SK-N-MC (cell line): ENCODE measurements around the gene ANGPTL4.
"Not testable (repeated sequence)": the region's sequence is repeated elsewhere in the genome, so short reads cannot be mapped to it uniquely, and the experiment has no call there.

Experiments
- DNase-seq: peaks from one replicate; pipeline ENCODE4 v3.0.0-alpha.2; 2011; ENCODE audit warnings: low read depth, low spot score
- H3K27ac ChIP-seq: fragments of 200-600 bp; sonication (generic); 2 replicates; pipeline ENCODE4 v1.5.1; 2016; ENCODE audit warnings: mixed run types
- H3K36me3 ChIP-seq: fragments of 200-600 bp; sonication (generic); 2 replicates; pipeline ENCODE4 v1.6.1; 2017; ENCODE audit warnings: antibody characterized with exemption, low read length, mixed read lengths; ENCODE audit not compliant: insufficient read depth
- H3K4me3 ChIP-seq: fragments of 200-600 bp; sonication (generic); 2 replicates; pipeline ENCODE4 v1.5.1; 2016
- H3K9ac ChIP-seq: fragments of 200-600 bp; sonication (generic); 2 replicates; pipeline ENCODE4 v1.8.0; 2017; ENCODE audit warnings: mixed run types, mixed read lengths; ENCODE audit not compliant: insufficient read length
- H3K9me3 ChIP-seq: fragments of 200-600 bp; sonication (generic); 2 replicates; pipeline ENCODE4 v1.6.1; 2017; ENCODE audit warnings: low read depth, mild to moderate bottlenecking, antibody characterized with exemption, low read length, moderate library complexity, mixed read lengths
- EZH2 ChIP-seq: fragments of 200-600 bp; sonication (generic); IDR thresholded peaks from one replicate; pipeline ENCODE4 v1.6.1; 2017; ENCODE audit warnings: antibody characterized with exemption
- FOXP2 ChIP-seq: optimal IDR thresholded peaks from 2 replicates; pipeline ENCODE3; 2011; ENCODE audit warnings: mild to moderate bottlenecking, moderate library complexity; ENCODE audit not compliant: insufficient read depth; ENCODE audit errors: extremely low read length, control extremely low read depth
- POLR2AphosphoS5 ChIP-seq: IDR thresholded peaks from 2 replicates; pipeline ENCODE4 v1.6.1; 2012; ENCODE audit warnings: mild to moderate bottlenecking, low read depth, low read length, borderline replicate concordance

Gene ANGPTL4

DNA sequence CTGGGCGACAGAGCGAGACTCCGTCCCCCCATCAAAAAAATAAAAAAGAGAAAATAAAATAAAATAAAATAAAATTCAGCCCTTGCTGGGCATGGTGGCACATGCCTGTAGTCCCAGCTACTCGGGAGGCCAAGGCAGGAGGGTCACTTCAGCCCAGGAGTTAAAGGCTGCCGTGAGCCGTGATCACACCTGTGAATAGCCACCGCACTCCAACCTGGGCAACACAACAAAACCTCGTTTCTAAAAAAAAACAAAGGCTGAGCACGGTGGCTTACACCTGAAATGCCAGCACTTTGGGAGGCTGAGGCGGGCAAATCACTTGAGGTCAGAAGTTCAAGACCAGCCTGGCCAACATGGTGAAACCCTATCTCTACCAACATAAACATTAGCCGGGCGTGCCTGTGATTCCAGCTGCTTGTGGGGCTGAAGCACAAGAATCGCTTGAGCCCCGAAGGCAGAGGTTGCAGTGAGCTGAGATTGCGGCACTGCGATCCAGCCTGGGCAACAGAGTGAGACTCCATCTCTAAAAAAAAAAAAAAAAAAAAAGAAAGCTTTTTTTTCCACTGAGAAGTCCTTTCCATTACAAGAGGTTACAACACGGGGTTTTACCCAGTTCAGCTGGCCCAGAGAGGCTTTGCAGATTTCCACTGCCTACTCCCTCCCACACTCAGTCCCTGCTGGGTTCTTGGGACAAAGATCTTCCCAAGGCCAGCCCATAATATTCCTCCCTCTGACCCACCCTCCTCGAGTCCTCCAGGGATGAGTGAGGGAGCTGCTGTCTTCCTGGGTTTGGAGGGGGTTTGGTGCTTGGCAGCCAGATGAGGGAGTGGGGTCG, 6.4 kb downstream of the ANGPTL4 start:
- Histone ChIP-seq H3K4me3 (no peak overlapping the region), H3K36me3 (peaks cover 7% of the 10 kb centered on the region; the same call in 1 of the 2 replicates), H3K9ac (no peak overlapping the region), H3K9me3 (no peaks in the 10 kb centered on the region), H3K27ac (no peak overlapping the region)
- TF ChIP-seq FOXP2 (no peak), POLR2AphosphoS5 (no peak), EZH2 (no peak)
- no peak for DNase-seq

DNA sequence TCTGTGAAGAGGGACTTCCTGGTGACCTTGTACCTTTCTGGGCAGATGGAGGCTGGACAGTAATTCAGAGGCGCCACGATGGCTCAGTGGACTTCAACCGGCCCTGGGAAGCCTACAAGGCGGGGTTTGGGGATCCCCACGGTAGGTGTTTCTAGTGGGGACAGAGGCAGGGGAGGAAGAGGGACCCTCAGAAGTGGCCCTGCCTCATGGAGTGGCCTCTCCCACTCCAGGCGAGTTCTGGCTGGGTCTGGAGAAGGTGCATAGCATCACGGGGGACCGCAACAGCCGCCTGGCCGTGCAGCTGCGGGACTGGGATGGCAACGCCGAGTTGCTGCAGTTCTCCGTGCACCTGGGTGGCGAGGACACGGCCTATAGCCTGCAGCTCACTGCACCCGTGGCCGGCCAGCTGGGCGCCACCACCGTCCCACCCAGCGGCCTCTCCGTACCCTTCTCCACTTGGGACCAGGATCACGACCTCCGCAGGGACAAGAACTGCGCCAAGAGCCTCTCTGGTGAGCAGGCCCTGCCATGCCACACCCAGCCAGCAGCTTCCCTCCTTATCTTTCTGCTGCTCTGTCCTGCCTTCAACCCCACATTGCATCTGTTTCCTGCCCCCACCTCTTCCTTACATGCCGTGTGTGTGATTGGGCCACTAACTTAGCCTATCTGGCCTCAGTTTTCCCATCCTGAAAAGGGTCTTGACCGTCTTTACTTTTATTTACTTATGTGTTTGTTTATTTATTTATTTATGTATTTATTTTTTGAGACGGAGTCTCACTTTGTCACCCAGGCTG, 7.3 kb downstream of the ANGPTL4 start:
- Histone ChIP-seq H3K27ac (no peak overlapping the region), H3K9ac (no peak overlapping the region), H3K4me3 (no peak overlapping the region), H3K36me3 (peaks cover 7% of the 10 kb centered on the region; the same call in 1 of the 2 replicates), H3K9me3 (no peaks in the 10 kb centered on the region)
- no peak for DNase-seq
- no peak for TF ChIP-seq POLR2AphosphoS5
- no peak for TF ChIP-seq FOXP2

DNA sequence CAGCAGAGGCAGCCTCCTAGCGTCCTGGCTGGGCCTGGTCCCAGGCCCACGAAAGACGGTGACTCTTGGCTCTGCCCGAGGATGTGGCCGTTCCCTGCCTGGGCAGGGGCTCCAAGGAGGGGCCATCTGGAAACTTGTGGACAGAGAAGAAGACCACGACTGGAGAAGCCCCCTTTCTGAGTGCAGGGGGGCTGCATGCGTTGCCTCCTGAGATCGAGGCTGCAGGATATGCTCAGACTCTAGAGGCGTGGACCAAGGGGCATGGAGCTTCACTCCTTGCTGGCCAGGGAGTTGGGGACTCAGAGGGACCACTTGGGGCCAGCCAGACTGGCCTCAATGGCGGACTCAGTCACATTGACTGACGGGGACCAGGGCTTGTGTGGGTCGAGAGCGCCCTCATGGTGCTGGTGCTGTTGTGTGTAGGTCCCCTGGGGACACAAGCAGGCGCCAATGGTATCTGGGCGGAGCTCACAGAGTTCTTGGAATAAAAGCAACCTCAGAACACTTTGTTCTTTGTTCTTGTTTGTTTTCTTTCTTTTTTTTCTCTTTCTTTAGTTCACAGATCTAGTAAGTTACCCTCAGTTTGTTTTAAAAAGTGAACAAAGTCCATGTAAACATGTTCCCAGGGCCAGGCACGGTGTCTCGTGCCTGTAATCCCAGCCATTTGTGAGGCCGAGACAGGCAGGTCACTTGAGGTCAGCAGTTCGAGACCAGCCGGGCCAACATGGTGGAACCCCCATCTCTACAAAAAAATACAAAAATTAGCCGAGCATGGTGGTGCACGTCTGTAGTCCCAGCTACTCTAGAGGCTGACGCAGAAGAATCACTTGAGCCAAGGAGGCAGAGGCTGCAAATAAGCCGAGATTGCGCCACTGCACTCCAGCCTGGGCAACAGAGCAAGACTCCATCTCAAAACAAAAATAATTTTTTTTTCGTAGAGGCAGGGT, 10.2 kb downstream of the ANGPTL4 start:
- H3K27ac ChIP-seq, result 0 out of 2 replicates have a peak overlapping the region, but pooled peaks have one; percentile 6
- H3K4me3 ChIP-seq, result no peak overlapping the region
- DNase-seq, result no peak
- no peak overlapping the region for H3K9ac ChIP-seq
- TF ChIP-seq POLR2AphosphoS5, result no peak
- no peak for TF ChIP-seq FOXP2
- no peak for TF ChIP-seq EZH2
- peaks cover 7% of the 10 kb centered on the region; the same call in 1 of the 2 replicates for H3K36me3 ChIP-seq
- no peaks in the 10 kb centered on the region for H3K9me3 ChIP-seq

DNA sequence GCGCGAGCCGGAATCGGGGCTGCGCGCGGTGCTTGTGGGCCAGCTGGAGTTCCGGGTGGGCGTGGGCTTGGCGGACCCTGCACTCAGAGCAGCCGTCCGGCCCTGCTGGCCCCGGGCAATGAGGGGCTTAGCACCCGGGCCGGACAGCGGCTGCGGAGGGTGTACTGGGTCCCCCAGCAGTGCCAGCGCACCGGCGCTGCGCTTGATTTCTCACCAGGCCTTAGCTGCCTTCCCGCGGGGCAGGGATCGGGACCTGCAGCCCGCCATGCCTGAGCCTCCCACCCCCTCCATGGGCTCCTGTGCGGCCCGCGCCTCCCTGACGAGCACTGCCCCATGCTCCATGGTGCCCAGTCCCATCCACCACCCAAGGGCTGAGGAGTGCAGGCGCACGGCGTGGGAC, 11.8 kb downstream of the ANGPTL4 start:
- not testable (repeated sequence) for DNase-seq, H3K9ac ChIP-seq, H3K4me3 ChIP-seq, H3K36me3 ChIP-seq, H3K27ac ChIP-seq, H3K9me3 ChIP-seq

DNA sequence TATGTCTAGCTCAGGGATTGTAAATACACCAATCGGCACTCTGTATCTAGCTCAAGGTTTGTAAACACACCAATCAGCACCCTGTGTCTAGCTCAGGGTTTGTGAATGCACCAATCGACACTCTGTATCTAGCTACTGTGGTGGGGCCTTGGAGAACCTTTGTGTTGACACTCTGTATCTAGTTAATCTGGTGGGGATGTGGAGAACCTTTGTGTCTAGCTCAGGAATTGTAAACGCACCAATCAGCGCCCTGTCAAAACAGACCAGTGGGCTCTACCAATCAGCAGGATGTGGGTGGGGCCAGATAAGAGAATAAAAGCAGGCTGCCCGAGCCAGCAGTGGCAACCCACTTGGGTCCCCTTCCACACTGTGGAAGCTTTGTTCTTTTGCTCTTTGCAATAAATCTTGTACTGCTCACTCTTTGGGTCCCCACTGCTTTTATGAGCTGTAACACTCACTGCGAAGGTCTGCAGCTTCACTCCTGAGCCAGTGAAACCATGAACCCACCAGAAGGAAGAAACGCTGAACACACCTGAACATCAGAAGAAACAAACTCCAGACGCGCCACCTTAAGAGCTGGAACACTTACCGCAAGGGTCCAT, 12.5 kb downstream of the ANGPTL4 start:
- H3K36me3 ChIP-seq, H3K9ac ChIP-seq, DNase-seq, H3K9me3 ChIP-seq, H3K27ac ChIP-seq, H3K4me3 ChIP-seq: not testable (repeated sequence)

DNA sequence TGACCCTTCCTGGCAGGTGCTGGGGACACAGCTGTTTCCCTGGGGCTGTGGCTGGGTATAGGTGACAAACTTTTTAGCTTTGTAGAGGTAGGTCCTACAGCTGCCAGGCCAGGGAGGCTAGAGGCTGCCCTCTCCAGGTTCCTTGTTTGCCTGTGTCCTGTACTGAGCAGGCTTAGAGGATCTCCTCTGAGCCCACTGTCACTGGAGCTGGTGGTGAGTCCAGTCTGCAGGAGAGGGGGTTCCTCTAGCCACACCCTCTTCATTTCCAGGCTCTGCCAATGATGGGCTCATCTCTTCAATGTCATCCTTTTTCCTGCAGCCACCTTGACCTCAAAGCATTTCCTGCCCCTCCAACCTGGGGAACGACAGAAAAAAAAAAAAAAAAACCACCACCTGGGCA, 13.6 kb downstream of the ANGPTL4 start:
- no peak for TF ChIP-seq EZH2
- TF ChIP-seq FOXP2, result no peak
- TF ChIP-seq POLR2AphosphoS5, result no peak
- no peaks in the 10 kb centered on the region for H3K9me3 ChIP-seq
- DNase-seq, result no peak
- H3K36me3 ChIP-seq, result peaks cover 7% of the 10 kb centered on the region; the same call in 1 of the 2 replicates
- no peak overlapping the region for H3K4me3 ChIP-seq
- no peak overlapping the region for H3K27ac ChIP-seq
- H3K9ac ChIP-seq, result no peak overlapping the region

DNA sequence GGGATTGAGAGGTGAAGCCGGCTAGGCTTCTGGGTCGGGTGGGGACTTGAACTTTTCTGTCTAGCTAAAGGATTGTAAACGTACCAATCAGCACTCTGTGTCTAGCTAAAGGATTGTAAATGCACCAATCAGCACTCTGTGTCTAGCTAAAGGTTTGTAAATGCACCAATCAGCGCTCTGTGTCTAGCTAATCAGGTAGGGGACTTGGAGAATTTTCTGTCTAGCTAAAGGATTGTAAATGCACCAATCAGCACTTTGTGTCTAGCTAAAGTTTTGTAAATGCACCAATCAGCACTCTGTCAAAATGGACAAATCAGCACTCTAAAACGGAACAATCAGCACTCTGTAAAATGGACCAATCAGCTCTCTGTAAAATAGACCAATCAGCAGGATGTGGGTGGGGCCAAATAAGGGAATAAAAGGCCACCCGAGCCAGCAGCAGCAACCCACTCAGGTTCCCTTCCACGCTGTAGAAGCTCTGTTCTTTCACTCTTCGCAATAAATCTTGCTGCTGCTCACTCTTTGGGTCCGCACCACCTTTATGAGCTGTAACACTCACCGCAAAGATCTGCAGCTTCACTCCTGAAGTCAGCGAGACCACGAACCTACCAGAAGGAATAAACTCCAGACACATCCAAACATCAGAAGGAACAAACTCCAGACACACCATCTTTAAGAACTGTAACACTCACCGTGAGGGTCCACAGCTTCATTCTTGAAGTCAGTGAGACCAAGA, 15.4 kb downstream of the ANGPTL4 start:
- not testable (repeated sequence) for H3K4me3 ChIP-seq, H3K36me3 ChIP-seq, H3K9me3 ChIP-seq, H3K27ac ChIP-seq, H3K9ac ChIP-seq, DNase-seq

DNA sequence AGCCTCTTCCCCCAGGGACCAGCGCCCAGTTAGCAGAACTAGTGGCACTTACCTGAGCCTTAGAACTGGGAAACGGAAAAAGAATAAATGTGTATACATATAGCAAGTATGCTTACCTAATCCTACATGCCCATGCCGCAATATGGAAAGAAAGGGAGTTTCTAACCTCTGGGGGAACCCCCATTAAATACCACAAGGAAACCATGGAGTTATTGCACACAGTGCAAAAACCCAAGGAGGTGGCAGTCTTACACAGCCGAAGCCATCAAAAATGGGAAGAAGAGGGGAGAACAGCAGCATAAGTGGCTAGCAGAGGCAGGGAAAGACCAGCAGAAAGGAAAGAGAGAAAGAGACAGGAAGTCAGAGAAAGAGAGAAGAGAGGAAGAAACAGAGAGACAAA, 20.6 kb downstream of the ANGPTL4 start:
- not testable (repeated sequence) for H3K27ac ChIP-seq, H3K9ac ChIP-seq, H3K4me3 ChIP-seq, DNase-seq, H3K9me3 ChIP-seq, H3K36me3 ChIP-seq

DNA sequence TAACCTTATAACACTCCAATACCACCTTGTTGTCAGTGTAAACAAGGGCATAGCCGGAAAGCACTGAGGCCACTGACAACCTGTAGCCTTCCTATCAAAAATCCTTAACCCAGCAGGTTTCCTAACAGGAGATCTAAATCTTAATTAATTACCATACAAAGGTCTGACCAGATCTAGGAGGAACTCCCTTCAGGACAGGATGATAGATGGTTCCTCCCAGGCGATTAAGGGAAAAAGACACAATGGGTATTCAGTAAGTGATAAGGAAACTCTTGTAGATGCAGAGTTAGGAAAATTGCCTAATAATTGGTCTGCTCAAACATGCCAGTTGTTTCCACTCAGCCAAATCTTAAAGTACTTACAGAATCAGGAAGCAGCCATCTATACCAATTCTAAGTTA, 21.1 kb downstream of the ANGPTL4 start:
- H3K27ac ChIP-seq, H3K36me3 ChIP-seq, H3K4me3 ChIP-seq, DNase-seq, H3K9ac ChIP-seq, H3K9me3 ChIP-seq: not testable (repeated sequence)

DNA sequence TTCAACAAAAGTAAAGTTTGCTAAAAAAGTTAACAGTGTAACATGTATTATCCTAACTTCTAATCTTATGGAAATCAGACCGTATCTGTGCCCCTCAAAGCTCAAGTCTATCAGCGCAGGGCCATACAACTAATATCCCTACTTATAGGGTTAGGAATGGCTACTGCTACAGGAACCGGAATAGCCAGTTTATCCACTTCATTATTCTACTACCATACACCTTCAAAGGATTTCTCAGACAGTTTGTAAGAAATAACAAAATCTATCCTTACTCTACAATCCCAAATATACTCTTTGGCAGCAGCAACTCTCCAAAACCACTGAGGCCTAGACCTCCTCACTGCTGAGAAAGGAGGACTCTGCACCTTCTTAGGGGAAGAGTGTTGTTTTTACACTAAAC, 21.6 kb downstream of the ANGPTL4 start:
- not testable (repeated sequence) for H3K4me3 ChIP-seq, H3K9ac ChIP-seq, H3K9me3 ChIP-seq, H3K36me3 ChIP-seq, DNase-seq, H3K27ac ChIP-seq

DNA sequence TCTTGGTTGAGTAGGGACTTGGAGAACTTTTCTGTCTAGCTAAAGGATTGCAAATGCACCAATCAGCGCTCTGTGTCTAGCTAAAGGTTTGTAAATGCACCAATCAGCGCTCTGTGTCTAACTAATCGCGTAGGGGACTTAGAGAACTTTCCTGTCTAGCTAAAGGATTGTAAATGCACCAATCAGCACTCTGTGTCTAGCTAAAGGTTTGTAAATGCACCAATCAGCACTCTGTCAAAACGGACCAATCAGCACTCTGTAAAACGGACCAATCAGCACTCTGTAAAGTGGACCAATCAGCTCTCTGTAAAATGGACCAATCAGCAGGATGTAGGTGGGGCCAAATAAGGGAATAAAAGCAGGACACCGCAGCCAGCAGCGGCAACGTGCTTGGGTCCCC, 22.5 kb downstream of the ANGPTL4 start:
- not testable (repeated sequence) for H3K27ac ChIP-seq, H3K9ac ChIP-seq, H3K9me3 ChIP-seq, DNase-seq, H3K4me3 ChIP-seq, H3K36me3 ChIP-seq
